HuH-7.5 (cell line): Measurements from ENCODE around the gene PCGF6.

Experiments
- DNase-seq: peaks from one replicate; pipeline ENCODE4 v3.0.0; 2011; ENCODE audit warnings: low spot score

Gene PCGF6

DNA sequence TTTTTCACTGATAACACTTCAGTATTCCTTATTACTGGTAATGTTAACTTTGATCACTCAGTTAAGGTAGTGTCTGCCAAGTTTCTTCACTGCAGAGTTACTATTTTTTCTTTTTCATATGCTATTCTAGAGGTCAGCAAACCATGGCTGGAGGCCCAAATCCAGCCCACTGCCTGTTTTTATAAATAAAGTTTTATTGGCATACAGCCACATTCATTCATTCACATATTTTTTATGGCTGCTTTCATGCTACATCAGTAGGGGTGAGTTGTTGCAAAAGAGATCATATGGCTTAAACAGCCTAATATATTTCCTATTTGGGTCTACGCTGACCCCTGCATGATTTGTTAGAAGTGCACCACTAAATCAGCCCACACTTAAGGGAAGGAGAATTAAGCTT is 94.3 kb downstream of the PCGF6 start:
- no peak for DNase-seq

DNA sequence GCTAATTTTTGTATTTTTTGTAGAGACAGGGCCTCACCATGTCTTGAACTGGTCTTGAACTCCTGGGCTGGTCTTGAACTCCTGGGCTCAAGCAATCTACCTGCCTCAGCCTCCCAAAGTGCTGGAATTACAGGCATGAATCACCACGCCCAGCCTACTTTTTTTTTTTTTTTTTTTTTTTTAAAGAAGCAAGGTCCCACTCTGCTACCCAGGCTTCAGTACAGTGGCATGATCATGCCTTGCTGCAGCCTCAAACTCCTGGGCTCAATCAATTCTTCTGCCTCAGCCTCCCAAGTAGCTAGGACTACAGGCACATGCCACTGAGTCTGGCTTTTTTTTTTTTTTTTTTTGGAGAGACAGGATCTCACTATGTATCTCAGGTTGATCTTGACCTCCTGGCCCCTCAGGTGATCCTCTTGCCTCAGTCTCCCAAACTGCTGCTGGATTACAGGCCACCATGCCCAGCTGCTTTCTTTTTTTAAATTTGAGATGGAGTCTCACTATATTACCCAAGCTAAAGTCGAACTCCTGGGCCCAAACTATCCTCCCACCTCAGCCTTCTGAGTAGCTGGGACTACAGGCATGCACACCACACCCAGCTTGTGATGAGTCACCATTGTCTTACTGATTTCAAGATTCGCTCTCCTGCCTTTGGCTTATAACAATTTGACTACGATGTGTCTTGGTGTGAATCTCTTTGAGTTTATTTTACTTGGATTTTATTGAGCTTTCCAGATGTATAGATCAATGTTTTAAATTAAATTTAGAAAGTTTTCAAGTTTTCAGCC is 96.2 kb downstream of the PCGF6 start:
- DNase-seq: no peak

DNA sequence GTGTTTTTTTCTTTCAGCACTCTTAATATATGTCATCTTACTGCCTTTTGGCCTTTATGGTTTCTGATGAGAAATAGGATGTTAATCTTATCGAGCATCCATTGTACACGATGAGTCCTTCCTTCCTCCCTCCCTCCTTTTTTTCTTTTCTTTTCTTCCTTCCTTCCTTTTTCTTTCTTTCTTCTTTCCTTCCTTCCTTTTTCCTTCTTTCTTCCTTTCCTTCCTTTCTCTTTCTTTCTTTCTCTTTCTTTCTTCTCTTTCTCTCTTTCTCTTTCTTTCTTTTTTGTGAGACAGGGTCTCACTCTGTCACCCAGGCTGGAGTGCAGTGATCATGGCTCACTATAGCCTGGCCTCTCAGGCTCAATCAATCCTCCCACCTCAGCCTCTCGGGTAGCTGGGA is 96.8 kb downstream of the PCGF6 start:
- DNase-seq: no peak
